ENCODE data around the gene OR8G1.
"Not testable (repeated sequence)": the region's sequence is repeated elsewhere in the genome, so short reads cannot be mapped to it uniquely, and the experiment has no call there.

DNA sequence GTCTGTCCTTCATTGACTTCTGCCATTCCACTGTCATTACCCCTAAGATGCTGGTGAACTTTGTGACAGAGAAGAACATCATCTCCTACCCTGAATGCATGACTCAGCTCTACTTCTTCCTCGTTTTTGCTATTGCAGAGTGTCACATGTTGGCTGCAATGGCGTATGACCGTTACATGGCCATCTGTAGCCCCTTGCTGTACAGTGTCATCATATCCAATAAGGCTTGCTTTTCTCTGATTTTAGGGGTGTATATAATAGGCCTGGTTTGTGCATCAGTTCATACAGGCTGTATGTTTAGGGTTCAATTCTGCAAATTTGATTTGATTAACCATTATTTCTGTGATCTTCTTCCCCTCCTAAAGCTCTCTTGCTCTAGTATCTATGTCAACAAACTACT is 9.0 kb downstream of the OR8G1 start:
- TF ChIP-seq, protein P1, sequence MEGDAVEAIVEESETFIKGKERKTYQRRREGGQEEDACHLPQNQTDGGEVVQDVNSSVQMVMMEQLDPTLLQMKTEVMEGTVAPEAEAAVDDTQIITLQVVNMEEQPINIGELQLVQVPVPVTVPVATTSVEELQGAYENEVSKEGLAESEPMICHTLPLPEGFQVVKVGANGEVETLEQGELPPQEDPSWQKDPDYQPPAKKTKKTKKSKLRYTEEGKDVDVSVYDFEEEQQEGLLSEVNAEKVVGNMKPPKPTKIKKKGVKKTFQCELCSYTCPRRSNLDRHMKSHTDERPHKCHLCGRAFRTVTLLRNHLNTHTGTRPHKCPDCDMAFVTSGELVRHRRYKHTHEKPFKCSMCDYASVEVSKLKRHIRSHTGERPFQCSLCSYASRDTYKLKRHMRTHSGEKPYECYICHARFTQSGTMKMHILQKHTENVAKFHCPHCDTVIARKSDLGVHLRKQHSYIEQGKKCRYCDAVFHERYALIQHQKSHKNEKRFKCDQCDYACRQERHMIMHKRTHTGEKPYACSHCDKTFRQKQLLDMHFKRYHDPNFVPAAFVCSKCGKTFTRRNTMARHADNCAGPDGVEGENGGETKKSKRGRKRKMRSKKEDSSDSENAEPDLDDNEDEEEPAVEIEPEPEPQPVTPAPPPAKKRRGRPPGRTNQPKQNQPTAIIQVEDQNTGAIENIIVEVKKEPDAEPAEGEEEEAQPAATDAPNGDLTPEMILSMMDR (IDR thresholded peaks at IDR 0.05 in 2 of 3, conservative IDR thresholded peaks at IDR 0.05 in 1 of 3; ENCODE audit: control insufficient read depth in 2 of 3, extremely low read depth in 1 of 3, insufficient read depth in 1 of 3, low read depth in 3 of 3, low read length in 3 of 3): not testable (repeated sequence)
- not testable (repeated sequence) for TF ChIP-seq EZH2 (IDR thresholded peaks at IDR 0.05; ENCODE audit: borderline replicate concordance, control insufficient read depth, low read depth, low read length); HDAC6 (IDR thresholded peaks at IDR 0.05; ENCODE audit: unreplicated experiment); NRF1 (conservative IDR thresholded peaks at IDR 0.05; ENCODE audit: low read depth, low read length); RFX5 (IDR thresholded peaks at IDR 0.05; ENCODE audit: low read depth, low read length); CREB1 (IDR thresholded peaks at IDR 0.05; ENCODE audit: low read depth); JUND (IDR thresholded peaks at IDR 0.05; ENCODE audit: low read depth, low read length); MYC (IDR thresholded peaks at IDR 0.05; ENCODE audit: insufficient read depth, insufficient read length, insufficient replicate concordance, low read length, severe bottlenecking); TAF1 (IDR thresholded peaks at IDR 0.05; ENCODE audit: borderline replicate concordance, low read depth, low read length)
- TF ChIP-seq, protein P2, sequence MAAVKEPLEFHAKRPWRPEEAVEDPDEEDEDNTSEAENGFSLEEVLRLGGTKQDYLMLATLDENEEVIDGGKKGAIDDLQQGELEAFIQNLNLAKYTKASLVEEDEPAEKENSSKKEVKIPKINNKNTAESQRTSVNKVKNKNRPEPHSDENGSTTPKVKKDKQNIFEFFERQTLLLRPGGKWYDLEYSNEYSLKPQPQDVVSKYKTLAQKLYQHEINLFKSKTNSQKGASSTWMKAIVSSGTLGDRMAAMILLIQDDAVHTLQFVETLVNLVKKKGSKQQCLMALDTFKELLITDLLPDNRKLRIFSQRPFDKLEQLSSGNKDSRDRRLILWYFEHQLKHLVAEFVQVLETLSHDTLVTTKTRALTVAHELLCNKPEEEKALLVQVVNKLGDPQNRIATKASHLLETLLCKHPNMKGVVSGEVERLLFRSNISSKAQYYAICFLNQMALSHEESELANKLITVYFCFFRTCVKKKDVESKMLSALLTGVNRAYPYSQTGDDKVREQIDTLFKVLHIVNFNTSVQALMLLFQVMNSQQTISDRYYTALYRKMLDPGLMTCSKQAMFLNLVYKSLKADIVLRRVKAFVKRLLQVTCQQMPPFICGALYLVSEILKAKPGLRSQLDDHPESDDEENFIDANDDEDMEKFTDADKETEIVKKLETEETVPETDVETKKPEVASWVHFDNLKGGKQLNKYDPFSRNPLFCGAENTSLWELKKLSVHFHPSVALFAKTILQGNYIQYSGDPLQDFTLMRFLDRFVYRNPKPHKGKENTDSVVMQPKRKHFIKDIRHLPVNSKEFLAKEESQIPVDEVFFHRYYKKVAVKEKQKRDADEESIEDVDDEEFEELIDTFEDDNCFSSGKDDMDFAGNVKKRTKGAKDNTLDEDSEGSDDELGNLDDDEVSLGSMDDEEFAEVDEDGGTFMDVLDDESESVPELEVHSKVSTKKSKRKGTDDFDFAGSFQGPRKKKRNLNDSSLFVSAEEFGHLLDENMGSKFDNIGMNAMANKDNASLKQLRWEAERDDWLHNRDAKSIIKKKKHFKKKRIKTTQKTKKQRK (IDR thresholded peaks at IDR 0.05; ENCODE audit: low read depth, low read length): not testable (repeated sequence)
